Tibial artery (tissue), 4 donors: ENCODE measurements around the gene SH2D1B.

Source experiments
- DNase-seq, 2 donors: peaks; one replicate each; pipeline ENCODE4 v3.0.0-alpha.2; 2019
- H3K27ac ChIP-seq, 2 donors: fragments of 200-600 bp; sonication (generic) in 1 of 2; 1 replicate in 1 of 2; 2 replicates in 1 of 2; pipeline ENCODE4 v1.5.1; 2018 to 2019; ENCODE audit warnings: mild to moderate bottlenecking in 1 of 2
- H3K27me3 ChIP-seq, 2 donors: fragments of 200-600 bp; sonication (generic) in 1 of 2; one replicate each; pipeline versions ENCODE4 v1.5.1 to v1.6.0; 2016 to 2019
- H3K36me3 ChIP-seq, 3 donors: fragments of 200-600 bp; sonication (generic) in 2 of 3; one replicate each; pipeline ENCODE4 v1.5.1; 2016 to 2019; ENCODE audit warnings: mild to moderate bottlenecking in 2 of 3
- H3K4me1 ChIP-seq, 4 donors: fragments of 200-600 bp; sonication (generic) in 2 of 4; 1 replicate in 3 of 4; 2 replicates in 1 of 4; pipeline ENCODE4 v1.5.1; 2016 to 2019
- H3K4me3 ChIP-seq, 2 donors: fragments of 200-600 bp; sonication (generic) in 1 of 2; 1 replicate in 1 of 2; 2 replicates in 1 of 2; pipeline ENCODE4 v1.5.1; 2018 to 2019; ENCODE audit warnings: mild to moderate bottlenecking in 2 of 2
- H3K9me3 ChIP-seq, 3 donors: fragments of 200-600 bp; sonication (generic) in 1 of 3; one replicate each; pipeline ENCODE4 v1.5.1; 2016 to 2019
- CTCF ChIP-seq, 2 experiments: fragments of 200-600 bp in 1 of 2; fragments of 450-650 bp in 1 of 2; IDR thresholded peaks; one replicate each; pipeline ENCODE4 v1.5.1; 2017 to 2019; ENCODE audit warnings: antibody characterized with exemption in 2 of 2, mild to moderate bottlenecking in 1 of 2, moderate library complexity in 1 of 2
- intact Hi-C: fragments of 100-400 bp; cut with DNase I; formaldehyde crosslinking; loops from one replicate; pipeline ENCODE4 v1.15.0; 2023; ENCODE audit warnings: low total_unique reads

Gene SH2D1B

GRCh38 chr1:162372159-162373071 is 39.5 kb downstream of the SH2D1B start:
- Histone ChIP-seq H3K4me3 (no peak overlapping the region), H3K27me3 (no peaks in the 10 kb centered on the region), H3K27ac (no peak overlapping the region), H3K4me1 (no peaks in the 10 kb centered on the region), H3K36me3 (peaks cover 0 to 8% (median 0%) of the 10 kb centered on the region in 3 donors), H3K9me3 (no peaks in the 10 kb centered on the region)
- no peak for TF ChIP-seq CTCF (IDR thresholded peaks at IDR 0.05)
- no peak for DNase-seq
- intact Hi-C loops = no loop called here

- no peaks in the 10 kb centered on the region for H3K27me3 ChIP-seq
- H3K27ac ChIP-seq = no peak overlapping the region
- TF ChIP-seq CTCF (IDR thresholded peaks at IDR 0.05) = no peak
- intact Hi-C loops = no loop called here
- H3K9me3 ChIP-seq = no peaks in the 10 kb centered on the region
- H3K4me1 ChIP-seq = no peaks in the 10 kb centered on the region
- H3K4me3 ChIP-seq = no peak overlapping the region
- H3K36me3 ChIP-seq = peaks cover 0 to 16% (median 0%) of the 10 kb centered on the region in 3 donors
- DNase-seq = no peak
Measured at GRCh38 chr1:162371611-162372010, 40.3 kb downstream of the SH2D1B start.

GRCh38 chr1:162370721-162371120 is 41.2 kb downstream of the SH2D1B start:
- no peak overlapping the region for H3K27ac ChIP-seq
- DNase-seq = no peak
- H3K4me1 ChIP-seq = no peaks in the 10 kb centered on the region
- no peak for TF ChIP-seq CTCF (IDR thresholded peaks at IDR 0.05)
- H3K9me3 ChIP-seq = no peaks in the 10 kb centered on the region
- peaks cover 0 to 16% (median 0%) of the 10 kb centered on the region in 3 donors for H3K36me3 ChIP-seq
- no peaks in the 10 kb centered on the region for H3K27me3 ChIP-seq
- intact Hi-C loops = no loop called here
- H3K4me3 ChIP-seq = no peak overlapping the region

- peaks cover 0 to 18% (median 0%) of the 10 kb centered on the region in 3 donors for H3K36me3 ChIP-seq
- no peak for TF ChIP-seq CTCF (IDR thresholded peaks at IDR 0.05)
- H3K4me1 ChIP-seq = no peaks in the 10 kb centered on the region
- no peak for DNase-seq
- H3K27me3 ChIP-seq = no peaks in the 10 kb centered on the region
- no peak overlapping the region for H3K27ac ChIP-seq
- H3K4me3 ChIP-seq = no peak overlapping the region
- H3K9me3 ChIP-seq = no peaks in the 10 kb centered on the region
- intact Hi-C loops = no loop called here
Measured at GRCh38 chr1:162370161-162370560, 41.8 kb downstream of the SH2D1B start.

- Histone ChIP-seq H3K4me1 (no peaks in the 10 kb centered on the region), H3K27ac (no peak overlapping the region), H3K36me3 (peaks cover 0 to 19% (median 0%) of the 10 kb centered on the region in 3 donors), H3K27me3 (no peaks in the 10 kb centered on the region), H3K9me3 (no peaks in the 10 kb centered on the region), H3K4me3 (no peak overlapping the region)
- no peak for DNase-seq
- TF ChIP-seq CTCF (IDR thresholded peaks at IDR 0.05) = no peak
- intact Hi-C loops = no loop called here
Measured at GRCh38 chr1:162369571-162369970, 42.4 kb downstream of the SH2D1B start.
